ENCODE results near the gene FHAD1.
A peak's percentile ranks its signal among the peaks of the same experiment; 100 is the strongest.
"Not testable (repeated sequence)": the region's sequence is repeated elsewhere in the genome, so short reads cannot be mapped to it uniquely, and the experiment has no call there.

FHAD1 gene

DNA sequence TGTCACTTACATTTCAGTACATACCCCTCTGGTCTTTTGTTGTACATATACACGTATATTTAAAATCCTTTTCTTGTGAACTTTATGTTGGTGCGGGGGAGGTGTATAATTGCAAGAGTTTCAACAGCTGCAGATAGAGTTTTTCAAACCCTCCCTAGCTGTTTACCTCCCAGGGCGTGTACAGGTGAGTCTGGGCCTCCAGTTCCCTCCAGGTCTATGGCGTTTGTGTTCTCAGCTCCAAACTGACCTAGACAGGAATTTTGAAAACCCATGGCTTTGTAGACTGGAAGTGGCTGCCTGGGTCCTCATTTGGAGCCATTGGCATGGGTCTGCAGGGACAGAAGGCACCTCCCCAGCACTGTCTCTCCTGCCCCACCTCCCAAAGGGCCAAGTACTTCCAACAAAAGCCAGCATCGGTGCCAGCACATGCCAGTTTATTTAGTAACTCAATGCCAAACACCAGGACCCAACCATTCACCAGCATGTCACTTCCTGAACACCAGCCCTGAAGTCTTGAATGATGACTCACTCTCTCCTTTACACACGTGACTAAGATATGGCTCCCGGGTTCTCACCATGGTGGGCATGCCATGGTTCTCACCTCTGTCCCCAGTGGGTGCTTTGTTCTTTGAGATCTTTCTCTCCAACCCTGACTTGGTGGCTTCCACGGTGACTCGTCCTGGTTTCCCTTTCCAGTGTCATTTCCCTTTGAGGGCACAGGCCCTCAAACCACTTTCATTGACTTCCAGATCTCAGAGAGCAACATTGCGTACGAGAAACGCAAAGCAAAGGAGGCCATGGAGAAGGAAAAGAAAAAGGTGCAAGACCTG is 105.3 kb downstream of the FHAD1 start:
- H3K27ac ChIP-seq, result peak overlapping the region in 2 of 21 experiments; percentile 34 to 42
- no peak overlapping the region for H3K4me3 ChIP-seq

DNA sequence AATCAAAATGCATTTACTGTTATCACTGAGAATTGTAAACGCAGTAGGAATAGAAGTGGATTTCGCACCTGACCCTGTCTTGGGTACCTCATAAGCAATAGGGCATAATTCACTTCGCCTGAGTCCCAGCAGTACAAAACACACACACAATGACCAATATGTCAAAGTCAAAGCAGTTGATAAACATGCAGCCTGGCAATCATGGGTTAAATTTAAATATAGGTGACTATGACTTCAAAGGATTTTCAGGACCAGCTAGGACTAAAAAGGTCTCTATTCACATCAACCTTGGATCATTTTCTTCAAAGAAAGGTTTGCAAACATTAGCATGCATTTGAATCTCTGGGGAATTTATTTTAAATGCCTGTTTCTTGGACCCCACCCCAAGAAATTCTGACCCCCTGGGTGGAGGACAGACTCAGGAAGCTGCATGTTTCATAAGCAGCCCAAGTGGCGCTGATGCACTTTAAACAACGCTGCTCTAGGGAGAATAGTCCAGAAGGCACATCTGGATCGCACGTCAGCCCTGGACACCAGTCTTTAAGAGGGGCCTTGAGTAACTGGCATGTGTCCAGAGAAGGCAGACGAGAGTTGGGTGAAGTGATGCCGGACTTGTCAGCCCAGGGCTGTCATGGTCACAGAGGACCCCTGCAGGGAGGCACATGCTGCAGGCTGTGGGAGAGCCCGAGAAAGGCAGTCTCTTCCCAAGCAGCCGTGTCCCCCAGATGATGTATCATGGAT is 107.0 kb downstream of the FHAD1 start:
- H3K4me3 ChIP-seq, result no peak overlapping the region
- no peak overlapping the region for H3K27ac ChIP-seq

DNA sequence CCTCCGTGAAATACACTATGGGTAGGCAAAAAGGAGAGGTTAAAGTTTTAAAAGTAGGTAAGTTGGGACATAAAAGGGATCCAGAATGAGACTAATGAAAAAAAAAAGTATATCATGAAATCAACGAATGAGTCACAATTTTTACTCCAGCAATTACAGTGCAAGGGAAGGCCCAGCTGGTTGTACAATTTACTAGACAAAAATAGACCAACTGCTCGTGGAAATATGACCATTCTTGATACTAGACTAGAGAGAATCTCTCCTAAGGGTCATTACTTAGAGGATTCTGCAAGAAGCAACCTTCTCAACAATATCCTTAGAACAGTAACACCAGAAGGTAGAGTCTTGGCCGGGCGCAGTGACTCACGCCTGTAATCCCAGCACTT is 107.5 kb downstream of the FHAD1 start:
- Histone ChIP-seq H3K27ac (no peak overlapping the region), H3K4me3 (no peak overlapping the region)

DNA sequence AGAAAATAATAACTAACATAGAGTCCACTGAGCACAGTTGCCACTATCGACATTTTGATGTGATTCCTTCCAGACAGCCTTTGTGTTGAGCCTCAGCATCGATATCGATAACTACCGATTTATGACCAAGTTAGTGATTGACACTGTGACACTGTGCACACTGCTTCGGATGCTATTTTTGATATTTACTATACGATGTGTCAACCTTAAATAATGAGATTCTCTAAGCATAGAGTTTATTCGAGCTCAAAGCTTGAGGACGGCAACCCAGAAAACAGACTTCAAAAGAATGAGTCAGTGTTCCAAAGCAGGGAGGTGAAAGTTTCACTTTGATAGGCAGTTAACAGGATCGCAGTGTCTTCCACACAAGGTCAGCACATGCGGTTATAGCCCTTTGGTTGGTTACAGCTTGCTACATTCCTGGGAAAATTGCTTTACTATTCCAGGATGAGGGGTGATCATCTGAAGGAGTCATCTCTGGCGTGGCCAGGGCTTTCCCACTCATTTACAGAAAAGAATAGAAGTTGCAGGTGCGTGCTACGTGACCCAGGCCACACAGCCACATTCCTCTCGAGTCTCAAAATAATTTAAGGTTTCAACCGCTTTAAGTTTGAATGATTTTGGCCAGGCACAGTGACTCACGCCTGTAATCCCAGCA is 109.1 kb downstream of the FHAD1 start:
- no peak overlapping the region for H3K27ac ChIP-seq
- H3K4me3 ChIP-seq, result no peak overlapping the region

DNA sequence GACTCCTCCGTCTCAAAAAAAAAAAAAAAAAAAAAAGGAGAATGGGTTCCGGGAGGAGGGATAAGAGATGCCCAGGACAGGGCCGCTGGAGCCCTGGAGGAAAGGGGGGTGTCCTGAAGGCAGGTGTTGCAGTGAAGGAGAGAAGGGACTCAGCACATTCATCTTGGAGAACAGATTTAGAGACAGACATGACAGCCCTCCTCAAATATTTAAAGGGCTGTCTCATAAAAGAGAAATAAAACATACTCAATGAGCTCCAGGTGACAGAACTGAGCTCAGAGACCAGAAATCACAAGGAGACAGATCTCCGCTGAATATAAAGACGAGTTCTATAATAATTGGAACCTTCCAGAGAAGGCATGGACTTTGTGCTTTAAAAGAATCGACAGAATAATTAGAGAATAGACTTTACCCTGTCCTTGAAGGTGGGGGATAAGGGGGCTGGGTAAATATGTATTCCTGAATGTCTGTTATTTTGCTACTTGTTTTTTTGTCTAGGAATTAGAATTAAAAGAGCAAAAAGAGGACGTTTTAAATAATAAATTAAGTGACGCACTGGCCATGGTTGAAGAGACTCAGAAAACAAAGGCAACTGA is 110.7 kb downstream of the FHAD1 start:
- Histone ChIP-seq H3K4me3 (no peak overlapping the region), H3K27ac (no peak overlapping the region)

DNA sequence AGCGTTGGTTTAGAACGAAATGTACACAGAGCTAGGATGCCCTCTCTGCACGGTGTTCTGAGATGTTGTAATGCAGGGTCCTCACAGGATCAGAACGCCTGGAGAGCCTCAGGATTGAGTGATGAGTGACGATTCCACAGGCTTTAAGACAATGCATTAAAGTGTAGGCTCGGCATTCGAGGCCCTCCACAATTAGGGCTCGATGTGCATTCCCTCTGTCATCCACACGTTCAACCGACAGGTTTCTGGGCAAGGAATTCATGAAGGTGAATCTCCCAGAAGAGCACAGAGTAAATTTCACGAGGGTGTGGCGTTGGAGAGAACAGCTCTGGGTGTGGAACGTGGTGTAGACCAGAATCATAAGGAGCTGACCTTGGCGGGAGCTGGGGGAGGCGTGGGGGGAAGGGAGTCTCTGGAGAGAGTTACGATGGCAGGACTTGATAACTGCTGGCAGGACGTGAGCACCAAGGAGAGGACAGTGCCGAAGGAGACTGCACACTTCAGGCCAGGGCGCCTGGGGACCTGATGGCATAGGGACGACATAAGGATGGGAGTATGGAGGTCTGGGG is 111.6 kb downstream of the FHAD1 start:
- H3K27ac ChIP-seq, result no peak overlapping the region
- H3K4me3 ChIP-seq, result no peak overlapping the region

DNA sequence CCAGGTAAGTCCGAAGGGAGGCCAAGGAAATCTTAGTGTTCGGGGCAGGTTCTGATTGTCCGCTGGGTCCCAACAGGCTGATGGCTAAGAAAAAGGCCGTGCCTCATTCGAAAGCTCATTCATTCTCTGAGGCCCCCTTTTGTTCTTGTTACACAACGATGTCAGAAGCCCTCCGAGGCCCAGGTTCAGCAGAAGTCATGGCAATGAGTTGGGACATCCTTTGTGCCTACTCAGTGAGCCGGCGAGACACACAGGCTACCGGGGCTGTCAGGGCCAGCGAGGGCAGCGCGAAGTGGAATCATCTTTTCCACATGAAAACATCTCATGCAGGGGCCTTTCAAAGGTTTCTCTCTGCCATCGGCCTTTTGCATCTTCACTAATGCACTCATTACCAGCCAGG is 113.7 kb downstream of the FHAD1 start:
- H3K27ac ChIP-seq, result no peak overlapping the region
- H3K4me3 ChIP-seq, result no peak overlapping the region

DNA sequence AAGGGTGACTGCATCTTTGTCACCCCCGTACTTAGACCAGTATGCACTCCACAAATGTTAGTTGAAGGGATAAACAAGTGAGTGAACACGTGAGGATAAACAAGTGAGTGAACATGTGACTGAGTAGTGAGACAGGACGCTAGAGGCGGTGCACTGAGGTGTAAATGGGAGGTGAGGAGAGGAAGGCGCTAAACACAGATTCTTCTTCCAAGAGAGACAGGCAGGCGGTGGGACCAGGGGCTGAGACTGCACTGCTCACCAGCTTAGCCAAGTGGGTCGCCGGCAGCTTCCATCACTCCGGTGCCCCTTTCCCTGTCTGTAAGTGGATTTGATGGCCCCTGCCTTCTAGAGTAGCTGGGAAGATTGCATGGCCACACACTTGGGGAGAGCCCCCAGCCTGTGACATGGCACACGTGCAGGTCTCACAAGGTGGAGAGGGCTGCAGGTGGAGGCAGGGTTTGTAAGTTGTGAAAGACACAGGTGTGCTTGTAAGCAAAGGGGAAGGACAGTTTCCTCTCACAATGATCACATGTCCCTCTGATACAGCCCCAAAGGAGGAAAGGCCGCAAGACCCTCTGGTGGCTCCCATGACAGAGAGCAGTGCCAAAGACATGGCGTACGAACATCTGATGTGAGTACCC is 115.2 kb downstream of the FHAD1 start:
- Histone ChIP-seq H3K4me3 (no peak overlapping the region), H3K27ac (no peak overlapping the region)

DNA sequence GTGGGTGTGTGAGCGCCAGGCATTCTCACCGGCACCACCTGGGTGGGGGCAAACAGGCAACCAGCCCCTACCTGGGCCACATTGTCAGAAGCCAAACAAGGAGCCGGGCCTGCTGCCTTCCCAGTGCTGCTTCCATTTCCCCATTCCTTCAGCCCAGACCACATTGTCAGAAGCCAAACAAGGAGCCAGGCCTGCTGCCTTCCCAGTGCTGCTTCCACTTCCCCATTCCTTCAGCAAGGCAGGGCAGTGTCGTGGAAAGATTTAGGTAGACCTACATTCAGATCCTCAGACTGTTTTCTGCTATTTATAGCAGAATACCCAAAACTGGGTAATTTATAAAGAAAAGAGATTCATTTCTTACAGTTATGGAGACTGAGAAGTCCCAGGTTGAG is 115.7 kb downstream of the FHAD1 start:
- no peak overlapping the region for H3K4me3 ChIP-seq
- H3K27ac ChIP-seq, result no peak overlapping the region

DNA sequence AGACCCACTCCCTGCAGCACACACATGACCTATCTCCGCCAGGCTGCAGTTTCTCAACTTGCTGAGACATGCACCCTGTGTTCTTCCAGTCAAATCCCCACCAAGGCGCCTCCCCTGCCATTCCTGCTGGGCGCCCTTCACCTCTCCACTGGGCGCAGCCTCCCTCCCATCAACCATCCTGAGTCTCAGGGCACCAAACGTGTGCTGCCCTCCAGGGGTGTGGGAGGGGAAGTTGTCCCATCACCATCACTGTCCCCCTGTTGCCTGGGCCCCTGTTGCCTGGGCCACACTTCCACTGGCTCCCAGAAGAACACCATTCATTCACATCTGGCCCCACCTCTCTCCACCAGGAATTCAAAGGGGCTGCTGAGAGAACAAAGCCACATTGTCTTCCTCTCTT is 117.7 kb downstream of the FHAD1 start:
- H3K27ac ChIP-seq, result no peak overlapping the region
- no peak overlapping the region for H3K4me3 ChIP-seq

DNA sequence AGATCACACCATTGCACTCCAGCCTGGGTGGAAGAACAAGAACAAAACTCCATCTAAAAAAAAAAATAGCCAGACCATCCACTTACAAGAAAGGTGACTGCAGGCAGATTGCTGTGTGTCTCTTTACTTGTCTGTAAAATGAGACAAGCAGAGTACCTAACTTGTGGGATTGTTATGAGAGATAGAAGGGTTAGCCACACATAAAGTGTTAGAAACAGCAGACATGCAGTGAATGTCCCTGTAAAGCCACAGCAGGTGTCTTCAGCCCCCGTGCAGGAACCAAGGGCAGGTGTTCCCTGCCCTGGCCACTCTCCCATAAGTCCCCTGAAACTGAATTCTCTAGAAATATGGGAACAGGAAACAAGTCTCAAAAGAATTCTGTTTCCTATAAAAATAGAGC is 121.9 kb downstream of the FHAD1 start:
- H3K27ac ChIP-seq, result no peak overlapping the region
- H3K4me3 ChIP-seq, result no peak overlapping the region

DNA sequence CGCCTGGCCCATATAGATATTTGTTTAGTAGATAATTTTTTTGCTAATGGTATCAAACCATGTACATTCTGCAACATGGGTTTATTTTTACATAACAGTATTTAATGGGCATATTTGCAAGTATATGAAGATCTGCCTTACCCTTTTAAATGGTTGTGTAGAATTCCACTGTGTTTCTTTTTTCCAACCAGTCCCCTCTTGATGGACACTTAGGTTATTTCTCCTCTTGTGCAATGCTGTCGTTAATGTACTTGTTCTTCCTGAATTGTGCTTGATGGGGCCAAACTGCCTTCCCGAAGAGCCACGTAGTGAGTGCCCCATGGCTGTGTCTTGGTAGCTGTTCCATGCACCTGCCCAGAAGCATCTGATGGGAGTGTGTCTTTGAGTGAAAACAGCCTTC is 123.2 kb downstream of the FHAD1 start:
- Histone ChIP-seq H3K27ac (no peak overlapping the region), H3K4me3 (no peak overlapping the region)

DNA sequence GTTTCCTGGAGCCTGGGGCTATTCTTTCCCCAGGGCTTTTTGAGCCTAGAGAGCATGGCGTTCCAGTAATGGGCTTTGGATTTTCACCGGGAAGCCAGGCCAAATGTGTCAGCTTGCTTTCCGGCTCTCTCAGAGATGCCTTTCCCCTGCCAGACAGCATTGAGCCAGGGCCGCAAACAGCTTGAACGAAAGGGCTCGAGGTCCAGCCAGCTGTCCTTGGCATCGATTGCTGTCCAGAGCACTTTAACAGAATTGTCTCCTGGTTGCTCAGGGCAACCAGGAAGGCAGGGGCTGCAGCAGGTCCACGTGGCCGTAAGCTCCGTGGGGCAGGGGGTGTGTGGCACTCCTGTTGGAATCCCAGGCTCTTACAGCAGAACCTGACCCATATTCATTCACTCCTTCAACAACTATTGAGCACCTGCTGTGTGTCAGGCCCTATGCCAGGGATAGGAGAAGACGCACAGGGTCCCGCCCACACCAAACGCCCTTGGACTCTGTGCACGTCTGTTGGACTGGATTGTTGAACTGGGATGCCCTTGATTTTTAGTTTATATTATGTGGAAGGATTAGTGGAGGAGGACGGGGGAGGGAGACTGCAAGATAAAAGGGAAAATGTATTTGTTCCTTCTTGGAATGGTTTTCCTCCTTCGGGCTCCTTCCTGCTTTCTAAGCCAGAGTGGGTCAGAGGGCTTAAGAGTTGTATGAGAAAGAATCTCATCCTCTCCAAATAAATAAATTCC is 123.9 kb downstream of the FHAD1 start:
- Histone ChIP-seq H3K4me3 (no peak overlapping the region), H3K27ac (no peak overlapping the region)

DNA sequence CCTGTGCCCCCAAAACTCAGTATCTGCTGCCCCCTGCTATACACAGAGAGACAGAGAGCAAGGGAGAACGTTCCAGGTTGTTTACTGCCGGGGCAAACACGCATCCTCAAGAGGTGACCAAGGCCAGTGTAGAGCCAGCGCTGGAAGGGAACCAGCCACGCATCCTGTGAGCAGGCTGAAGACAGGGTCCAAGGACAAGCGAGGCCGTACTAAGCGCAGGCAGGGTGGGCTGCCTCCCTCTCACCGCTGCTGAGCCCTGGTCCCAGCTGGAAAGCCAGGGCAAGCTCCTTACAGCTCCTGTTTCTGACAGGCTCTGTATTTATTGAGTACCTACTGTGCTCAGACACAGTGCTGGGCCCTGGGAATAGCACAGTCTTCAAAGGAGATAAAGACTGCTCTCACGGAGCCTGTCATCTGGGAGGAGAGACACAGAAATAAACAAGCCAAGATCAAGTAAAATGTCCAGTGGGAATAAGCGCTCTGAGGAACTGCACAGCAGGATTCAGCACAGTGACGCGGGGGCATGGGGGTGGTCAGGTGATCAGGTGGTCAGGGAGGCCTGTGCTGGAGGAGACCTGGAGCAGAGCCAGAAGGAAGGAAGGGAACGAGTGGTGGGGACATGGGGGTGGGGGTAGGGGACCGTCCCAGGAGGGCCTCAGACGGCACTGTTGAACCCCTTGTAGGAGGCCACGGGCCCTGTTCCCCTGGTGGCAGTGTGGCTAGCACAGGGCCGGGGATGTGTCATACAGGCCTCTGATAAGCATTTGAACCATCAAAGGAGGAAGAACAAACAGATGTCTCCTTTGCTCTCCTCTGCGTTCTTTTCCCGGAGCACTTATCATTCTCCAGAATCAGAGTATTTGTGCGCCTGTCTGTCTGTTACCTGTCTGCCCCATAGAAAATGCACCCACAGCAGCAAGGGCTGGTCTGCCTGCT is 124.9 kb downstream of the FHAD1 start:
- Histone ChIP-seq H3K4me3 (no peak overlapping the region), H3K27ac (no peak overlapping the region)

DNA sequence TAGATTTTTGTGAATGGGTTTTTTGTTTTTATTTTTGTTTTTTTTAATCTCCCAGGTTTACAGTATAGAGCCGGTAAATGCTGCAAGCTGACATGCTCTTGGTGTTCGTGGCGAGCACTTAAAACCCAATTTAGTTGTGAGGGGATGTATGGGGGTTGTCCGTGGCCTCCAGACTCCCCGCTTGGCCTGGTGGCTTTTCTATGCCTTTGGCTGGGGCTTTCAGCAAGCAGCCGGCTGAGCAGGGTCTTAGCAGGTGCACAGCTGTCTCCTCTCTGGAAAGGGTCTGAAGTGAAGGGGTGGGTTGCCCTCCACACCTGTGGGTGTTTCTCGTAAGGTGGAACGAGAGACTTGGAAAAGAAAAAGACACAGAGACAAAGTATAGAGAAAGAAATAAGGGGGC is 131.7 kb downstream of the FHAD1 start:
- Histone ChIP-seq H3K27ac (no peak overlapping the region), H3K4me3 (no peak overlapping the region)

DNA sequence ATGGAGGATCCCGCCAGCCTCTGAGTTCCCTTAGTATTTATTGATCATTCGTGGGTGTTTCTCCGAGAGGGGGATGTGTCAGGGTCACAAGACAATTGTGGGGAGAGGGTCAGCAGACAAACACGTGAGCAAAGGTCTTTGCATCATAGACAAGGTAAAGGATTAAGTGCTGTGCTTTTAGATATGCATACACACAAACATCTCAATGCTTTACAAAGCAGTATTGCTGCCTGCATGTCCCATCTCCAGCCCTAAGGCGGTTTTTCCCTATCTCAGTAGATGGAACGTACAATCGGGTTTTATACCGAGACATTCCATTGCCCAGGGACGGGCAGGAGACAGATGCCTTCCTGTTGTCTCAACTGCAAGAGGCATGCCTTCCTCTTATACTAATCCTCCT is 132.1 kb downstream of the FHAD1 start:
- H3K4me3 ChIP-seq, H3K27ac ChIP-seq: not testable (repeated sequence)

DNA sequence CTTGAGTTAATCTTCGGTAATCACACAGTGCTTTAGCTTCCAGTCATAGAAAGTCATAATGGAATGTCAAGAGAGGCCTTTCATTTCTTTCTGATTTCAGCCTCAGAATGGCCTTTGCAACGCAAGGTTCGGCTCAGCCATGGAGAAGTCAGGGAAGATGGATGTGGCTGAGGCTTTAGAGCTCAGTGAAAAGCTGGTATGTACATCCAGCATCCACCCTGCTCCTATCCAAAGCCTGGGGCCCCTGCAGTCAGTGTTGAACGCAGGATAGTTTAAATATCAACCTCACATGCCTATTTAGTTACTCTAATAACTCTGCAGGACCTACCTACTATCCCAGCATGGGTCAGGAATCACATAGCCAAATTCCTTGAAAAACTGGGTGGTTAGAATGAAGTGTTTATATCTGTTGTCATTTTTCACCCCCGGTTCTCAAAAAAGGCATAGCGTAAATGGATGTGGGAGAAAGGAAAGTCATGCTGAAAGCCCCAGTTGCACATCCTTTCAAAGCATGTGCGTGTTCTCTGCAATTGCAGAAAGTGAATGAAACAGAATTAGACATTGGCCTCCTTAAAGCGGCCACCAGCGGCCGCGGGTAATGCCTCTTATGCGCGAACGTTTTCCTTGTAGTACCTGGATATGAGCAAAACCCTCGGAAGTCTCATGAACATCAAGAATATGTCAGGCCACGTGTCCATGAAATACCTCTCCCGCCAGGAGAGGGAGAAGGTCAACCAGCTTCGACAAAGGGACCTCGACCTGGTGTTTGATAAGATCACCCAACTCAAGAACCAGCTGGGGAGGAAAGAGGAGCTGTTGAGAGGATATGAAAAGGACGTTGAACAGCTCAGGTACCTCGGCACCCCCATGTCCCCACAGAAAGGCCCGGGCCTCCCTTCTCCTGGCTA is 133.8 kb downstream of the FHAD1 start:
- Histone ChIP-seq H3K4me3 (no peak overlapping the region), H3K27ac (no peak overlapping the region)
